IMR-90 (cell line): ENCODE results near the gene WWP2. TPM values are rescaled to one million over a fixed set of nuclear protein-coding genes. Genes with fewer than 3 reads are reported as not detected.

Experiments
- ATAC-seq: fragments of 200-7000 bp; cut with Tn5 transposase; 2 replicates; pipeline ENCODE4 v1.9.1; 2020; ENCODE audit warnings: low read depth, mild to moderate bottlenecking, moderate library complexity
- BruUV-seq: library from RNA; stranded (reverse); fragments of 400-500 nt; replicated peaks from 2 replicates; lab custom pipeline; 2021; lab: Mats Ljungman, UMichigan
- CTCF ChIA-PET: fragments of 300-600 bp; formaldehyde crosslinking; extraction: SDS; loops from one replicate; lab custom pipeline; 2021; ENCODE audit warnings: antibody characterized with exemption; lab: Yijun Ruan, JAX
- POLR2A ChIA-PET: fragments of 300-600 bp; sonication (Branson Sonifier 250); formaldehyde crosslinking; loops from one replicate; lab custom pipeline; 2022; ENCODE audit warnings: antibody characterized with exemption; ENCODE audit not compliant: unreplicated experiment; lab: Charles Lee
- DNase-seq: peaks from one replicate; pipeline ENCODE4 v3.0.0; 2013
- H2AFZ ChIP-seq: replicated peaks from 2 replicates; pipeline ENCODE3; 2013; ENCODE audit warnings: low read length, mild to moderate bottlenecking; ENCODE audit not compliant: poor library complexity
- H2AK5ac ChIP-seq: 2 replicates; pipeline ENCODE4 v1.6.1; 2013; ENCODE audit warnings: low read depth, low read length, inconsistent platforms
- H2AK9ac ChIP-seq: replicated peaks from 2 replicates; pipeline ENCODE3; 2013; ENCODE audit warnings: mild to moderate bottlenecking, low read depth, low read length, moderate library complexity; ENCODE audit not compliant: poor library complexity
- H2BK120ac ChIP-seq: 2 replicates; pipeline ENCODE4 v1.6.1; 2013; ENCODE audit warnings: low read depth, low read length, inconsistent platforms
- H2BK15ac ChIP-seq: 3 replicates; pipeline ENCODE4 v1.6.1; 2013; ENCODE audit warnings: low read depth, low read length, inconsistent platforms
- H2BK20ac ChIP-seq: 2 replicates; pipeline ENCODE4 v1.6.1; 2013; ENCODE audit warnings: low read depth, mild to moderate bottlenecking, inconsistent platforms, low read length, moderate library complexity
- H2BK5ac ChIP-seq: 2 replicates; pipeline ENCODE4 v1.6.1; 2013; ENCODE audit warnings: mild to moderate bottlenecking, low read depth, low read length, inconsistent platforms; ENCODE audit not compliant: poor library complexity, severe bottlenecking
- H3K14ac ChIP-seq: replicated peaks from 2 replicates; pipeline ENCODE4 v1.6.1; 2013; ENCODE audit warnings: low read depth, low read length, inconsistent platforms
- H3K18ac ChIP-seq: 2 replicates; pipeline ENCODE4 v1.6.1; 2013; ENCODE audit warnings: low read depth, low read length, control low read depth
- H3K23ac ChIP-seq: 2 replicates; pipeline ENCODE4 v1.6.1; 2013; ENCODE audit warnings: low read depth, low read length, inconsistent platforms
- H3K27ac ChIP-seq: 2 replicates; pipeline ENCODE4 v1.5.1; 2013; ENCODE audit warnings: mild to moderate bottlenecking, control low read depth, low read length; ENCODE audit not compliant: insufficient read depth
- H3K27me3 ChIP-seq: 2 replicates; pipeline ENCODE4 v1.6.1; 2013; ENCODE audit warnings: low read length; ENCODE audit not compliant: control insufficient read depth, insufficient read depth
- H3K36me3 ChIP-seq: 2 replicates; pipeline ENCODE4 v1.6.1; 2013; ENCODE audit warnings: low read length, mixed read lengths; ENCODE audit not compliant: control insufficient read depth, insufficient read depth
- H3K4ac ChIP-seq: 2 replicates; pipeline ENCODE4 v1.6.1; 2013; ENCODE audit warnings: low read depth, low read length, inconsistent platforms
- H3K4me1 ChIP-seq: 2 replicates; pipeline ENCODE4 v1.6.1; 2013; ENCODE audit warnings: low read length, mixed read lengths; ENCODE audit not compliant: control insufficient read depth, insufficient read depth
- H3K4me2 ChIP-seq: 2 replicates; pipeline ENCODE4 v1.6.1; 2013; ENCODE audit warnings: low read depth, mild to moderate bottlenecking, control low read depth, low read length, moderate library complexity
- H3K4me3 ChIP-seq: 2 replicates; pipeline ENCODE4 v1.5.1; 2013; ENCODE audit warnings: low read depth, mild to moderate bottlenecking, control low read depth, low read length, moderate library complexity; ENCODE audit not compliant: insufficient read depth
- H3K56ac ChIP-seq: 2 replicates; pipeline ENCODE4 v1.6.1; 2013; ENCODE audit warnings: low read length, inconsistent platforms; ENCODE audit not compliant: insufficient read depth; ENCODE audit errors: extremely low read depth
- H3K79me1 ChIP-seq, 2 experiments: 2 replicates each; pipeline ENCODE4 v1.6.1; 2013; ENCODE audit warnings: low read length in 2 of 2, inconsistent platforms in 1 of 2, low read depth in 1 of 2
- H3K9ac ChIP-seq: 2 replicates; pipeline ENCODE4 v1.6.1; 2013; ENCODE audit warnings: low read depth, low read length, control low read depth
- H3K9me1 ChIP-seq: 2 replicates; pipeline ENCODE4 v1.6.1; 2013; ENCODE audit warnings: low read length, inconsistent platforms; ENCODE audit not compliant: insufficient read depth
- H3K9me3 ChIP-seq: 2 replicates; pipeline ENCODE4 v1.6.1; 2013; ENCODE audit warnings: low read length; ENCODE audit not compliant: control insufficient read depth, insufficient read depth
- H4K20me1 ChIP-seq: 2 replicates; pipeline ENCODE4 v1.6.1; 2013; ENCODE audit warnings: low read length, inconsistent platforms; ENCODE audit not compliant: insufficient read depth
- H4K5ac ChIP-seq: 2 replicates; pipeline ENCODE4 v1.6.1; 2013; ENCODE audit warnings: mild to moderate bottlenecking, low read depth, low read length, control low read depth
- H4K8ac ChIP-seq, 2 experiments: 2 replicates each; pipeline ENCODE4 v1.6.1; 2013; ENCODE audit warnings: low read depth in 2 of 2, low read length in 2 of 2, control low read depth in 1 of 2, inconsistent platforms in 1 of 2
- H4K91ac ChIP-seq: 2 replicates; pipeline ENCODE4 v1.6.1; 2013; ENCODE audit warnings: low read depth, low read length, inconsistent platforms; ENCODE audit not compliant: insufficient read depth
- BHLHE40 ChIP-seq: fragments of 150-350 bp; IDR thresholded peaks from 2 replicates; pipeline ENCODE4 v1.6.1; 2016; ENCODE audit warnings: mild to moderate bottlenecking, low read depth, low read length
- CEBPB ChIP-seq: IDR thresholded peaks from 2 replicates; pipeline ENCODE4 v1.6.1; 2012; ENCODE audit warnings: low read depth, low read length, improper control_type of control experiment
- CHD1 ChIP-seq: IDR thresholded peaks from 2 replicates; pipeline ENCODE4 v1.6.1; 2012; ENCODE audit warnings: low read depth, low read length, improper control_type of control experiment
- FOS ChIP-seq: fragments of 150-350 bp; IDR thresholded peaks from 2 replicates; pipeline ENCODE4 v1.6.1; 2016; ENCODE audit warnings: low read depth, low read length
- MAFK ChIP-seq: IDR thresholded peaks from 2 replicates; pipeline ENCODE4 v1.6.1; 2012; ENCODE audit warnings: low read depth, low read length, improper control_type of control experiment
- MAZ ChIP-seq: IDR thresholded peaks from 2 replicates; pipeline ENCODE4 v1.6.1; 2012; ENCODE audit warnings: low read depth, mild to moderate bottlenecking, low read length, improper control_type of control experiment, moderate library complexity, borderline replicate concordance
- MXI1 ChIP-seq: IDR thresholded peaks from 2 replicates; pipeline ENCODE4 v1.6.1; 2012; ENCODE audit warnings: low read depth, mild to moderate bottlenecking, low read length, moderate library complexity, borderline replicate concordance
- NFE2L2 ChIP-seq: fragments of 150-350 bp; IDR thresholded peaks from 2 replicates; pipeline ENCODE4 v1.6.1; 2016; ENCODE audit warnings: low read depth, mild to moderate bottlenecking, low read length
- POLR2A ChIP-seq: IDR thresholded peaks from 2 replicates; pipeline ENCODE4 v1.6.1; 2012; ENCODE audit warnings: mild to moderate bottlenecking, low read depth, low read length
- RAD21 ChIP-seq: IDR thresholded peaks from 2 replicates; pipeline ENCODE4 v1.6.1; 2012; ENCODE audit warnings: low read length, improper control_type of control experiment
- RCOR1 ChIP-seq: IDR thresholded peaks from 2 replicates; pipeline ENCODE4 v1.6.1; 2012; ENCODE audit warnings: mild to moderate bottlenecking, low read length, improper control_type of control experiment; ENCODE audit not compliant: insufficient replicate concordance
- RFX5 ChIP-seq: IDR thresholded peaks from 2 replicates; pipeline ENCODE4 v1.8.0; 2012; ENCODE audit warnings: low read depth, mild to moderate bottlenecking, low read length, moderate library complexity
- SMC3 ChIP-seq: fragments of 150-350 bp; IDR thresholded peaks from 2 replicates; pipeline ENCODE4 v1.6.1; 2016; ENCODE audit warnings: low read depth, mild to moderate bottlenecking, antibody characterized with exemption, low read length, moderate library complexity
- USF2 ChIP-seq: fragments of 150-350 bp; IDR thresholded peaks from 2 replicates; pipeline ENCODE4 v1.6.1; 2017; ENCODE audit warnings: mild to moderate bottlenecking, antibody characterized with exemption, low read length, low read depth
- WGBS, 2 experiments: methylation state at CpG; one replicate each; pipeline versions ENCODE4 v1.1.5 to v1.1.7; 2013; ENCODE audit warnings: missing lambda C conversion rate in 2 of 2; ENCODE audit not compliant: insufficient read length in 1 of 2; ENCODE audit errors: extremely low coverage in 2 of 2; 5-methylcytosine and 5-hydroxymethylcytosine counted together
- dilution Hi-C: fragments of 300-500 bp; cut with HindIII; formaldehyde crosslinking; loops from one replicate; pipeline ENCODE4 v1.14.3; 2018; ENCODE audit warnings: low sequenced_read_pairs; ENCODE audit not compliant: unreplicated experiment
- in situ Hi-C: fragments of 300-500 bp; cut with MboI; formaldehyde crosslinking; loops from 3 replicates; pipeline ENCODE4 v1.14.3; 2019; ENCODE audit warnings: low sequenced_read_pairs, inconsistent platforms, mixed read lengths
- intact Hi-C: fragments of 100-400 bp; cut with micrococcal nuclease; formaldehyde crosslinking; loops from 2 replicates; pipeline ENCODE4 v1.10.0; 2022
- polyA plus RNA-seq, 3 experiments: library from polyadenylated mRNA; depleted of rRNA; stranded (reverse); fragments of >200 nt; gene quantifications; 2 replicates each; pipeline ENCODE4 v1.2.3, GENCODE V29; 2012; ENCODE audit warnings: low replicate concordance in 1 of 3
- total RNA-seq: library from RNA; depleted of rRNA; stranded (reverse); fragments of >200 nt; gene quantifications from 2 replicates; pipeline ENCODE4 v1.2.3, GENCODE V29; 2012
- TF ChIP-seq, protein P1 (sequence below): fragments of 150-350 bp; IDR thresholded peaks from 2 replicates; pipeline ENCODE4 v1.6.1; 2016; ENCODE audit warnings: low read depth, mild to moderate bottlenecking, low read length, moderate library complexity, borderline replicate concordance
- TF ChIP-seq, protein P2 (sequence below): conservative IDR thresholded peaks from 2 replicates; pipeline ENCODE4 v1.5.1; 2012; ENCODE audit warnings: mild to moderate bottlenecking, low read depth, low read length, improper control_type of control experiment

Gene WWP2
- total and polyA plus RNA-seq, 2 of the 4 experiments (the other 2 are of a cell fraction): 12.7 to 13.7 TPM

DNA sequence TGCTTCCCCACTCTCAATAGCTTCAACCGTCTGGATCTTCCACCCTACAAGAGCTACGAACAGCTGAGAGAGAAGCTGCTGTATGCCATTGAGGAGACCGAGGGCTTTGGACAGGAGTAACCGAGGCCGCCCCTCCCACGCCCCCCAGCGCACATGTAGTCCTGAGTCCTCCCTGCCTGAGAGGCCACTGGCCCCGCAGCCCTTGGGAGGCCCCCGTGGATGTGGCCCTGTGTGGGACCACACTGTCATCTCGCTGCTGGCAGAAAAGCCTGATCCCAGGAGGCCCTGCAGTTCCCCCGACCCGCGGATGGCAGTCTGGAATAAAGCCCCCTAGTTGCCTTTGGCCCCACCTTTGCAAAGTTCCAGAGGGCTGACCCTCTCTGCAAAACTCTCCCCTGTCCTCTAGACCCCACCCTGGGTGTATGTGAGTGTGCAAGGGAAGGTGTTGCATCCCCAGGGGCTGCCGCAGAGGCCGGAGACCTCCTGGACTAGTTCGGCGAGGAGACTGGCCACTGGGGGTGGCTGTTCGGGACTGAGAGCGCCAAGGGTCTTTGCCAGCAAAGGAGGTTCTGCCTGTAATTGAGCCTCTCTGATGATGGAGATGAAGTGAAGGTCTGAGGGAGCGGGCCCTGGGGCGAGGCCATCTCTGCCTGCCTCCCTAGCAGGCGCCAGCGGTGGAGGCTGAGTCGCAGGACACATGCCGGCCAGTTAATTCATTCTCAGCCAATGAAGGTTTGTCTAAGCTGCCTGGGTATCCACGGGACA is 177.9 kb downstream of the WWP2 start:
- ChIA-PET POLR2A (no interaction called here), CTCF (no interaction called here)
- H2AK9ac ChIP-seq: peak overlapping the region; percentile 42
- no peak overlapping the region for H3K27ac ChIP-seq
- H4K5ac ChIP-seq: no peak overlapping the region
- H3K9me3 ChIP-seq: no peaks in the 10 kb centered on the region
- no peak overlapping the region for H3K56ac ChIP-seq
- dilution Hi-C loops: no loop called here
- H3K27me3 ChIP-seq: no peaks in the 10 kb centered on the region
- no peaks in the 10 kb centered on the region for H3K4me1 ChIP-seq
- 98% methylated on average over 8 of the region's 26 CpGs; no CpG with 5 or more reads in 1 of the 2 experiments for WGBS, 2 experiments
- no peak overlapping the region for H3K23ac ChIP-seq
- intact Hi-C loops: no loop called here
- H2BK20ac ChIP-seq: no peak overlapping the region
- in situ Hi-C loops: no loop called here
- no peak for TF ChIP-seq MAFK
- no peak for TF ChIP-seq MAZ
- TF ChIP-seq RAD21: no peak
- TF ChIP-seq MXI1: no peak
- no peak for TF ChIP-seq CEBPB
- TF ChIP-seq, protein P1, sequence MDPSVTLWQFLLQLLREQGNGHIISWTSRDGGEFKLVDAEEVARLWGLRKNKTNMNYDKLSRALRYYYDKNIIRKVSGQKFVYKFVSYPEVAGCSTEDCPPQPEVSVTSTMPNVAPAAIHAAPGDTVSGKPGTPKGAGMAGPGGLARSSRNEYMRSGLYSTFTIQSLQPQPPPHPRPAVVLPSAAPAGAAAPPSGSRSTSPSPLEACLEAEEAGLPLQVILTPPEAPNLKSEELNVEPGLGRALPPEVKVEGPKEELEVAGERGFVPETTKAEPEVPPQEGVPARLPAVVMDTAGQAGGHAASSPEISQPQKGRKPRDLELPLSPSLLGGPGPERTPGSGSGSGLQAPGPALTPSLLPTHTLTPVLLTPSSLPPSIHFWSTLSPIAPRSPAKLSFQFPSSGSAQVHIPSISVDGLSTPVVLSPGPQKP: no peak
- TF ChIP-seq BHLHE40: no peak
- TF ChIP-seq FOS: no peak
- no peak for TF ChIP-seq SMC3
- no peak for TF ChIP-seq USF2
- TF ChIP-seq POLR2A: no peak
- TF ChIP-seq NFE2L2: no peak
- TF ChIP-seq RCOR1: no peak
- no peak for TF ChIP-seq CHD1
- TF ChIP-seq RFX5: no peak
- TF ChIP-seq, protein P2, sequence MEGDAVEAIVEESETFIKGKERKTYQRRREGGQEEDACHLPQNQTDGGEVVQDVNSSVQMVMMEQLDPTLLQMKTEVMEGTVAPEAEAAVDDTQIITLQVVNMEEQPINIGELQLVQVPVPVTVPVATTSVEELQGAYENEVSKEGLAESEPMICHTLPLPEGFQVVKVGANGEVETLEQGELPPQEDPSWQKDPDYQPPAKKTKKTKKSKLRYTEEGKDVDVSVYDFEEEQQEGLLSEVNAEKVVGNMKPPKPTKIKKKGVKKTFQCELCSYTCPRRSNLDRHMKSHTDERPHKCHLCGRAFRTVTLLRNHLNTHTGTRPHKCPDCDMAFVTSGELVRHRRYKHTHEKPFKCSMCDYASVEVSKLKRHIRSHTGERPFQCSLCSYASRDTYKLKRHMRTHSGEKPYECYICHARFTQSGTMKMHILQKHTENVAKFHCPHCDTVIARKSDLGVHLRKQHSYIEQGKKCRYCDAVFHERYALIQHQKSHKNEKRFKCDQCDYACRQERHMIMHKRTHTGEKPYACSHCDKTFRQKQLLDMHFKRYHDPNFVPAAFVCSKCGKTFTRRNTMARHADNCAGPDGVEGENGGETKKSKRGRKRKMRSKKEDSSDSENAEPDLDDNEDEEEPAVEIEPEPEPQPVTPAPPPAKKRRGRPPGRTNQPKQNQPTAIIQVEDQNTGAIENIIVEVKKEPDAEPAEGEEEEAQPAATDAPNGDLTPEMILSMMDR: no peak
- no peak overlapping the region for H3K4me2 ChIP-seq
- no peaks in the 10 kb centered on the region for H3K79me1 ChIP-seq
- no peak overlapping the region for H3K18ac ChIP-seq
- no peak for DNase-seq
- H3K9ac ChIP-seq: no peak overlapping the region
- H3K4me3 ChIP-seq: no peak overlapping the region
- BruUV-seq: no TSS peak
- H2AK5ac ChIP-seq: no peak overlapping the region
- H2BK120ac ChIP-seq: no peak overlapping the region
- H4K91ac ChIP-seq: no peak overlapping the region
- peaks cover 40% of the 10 kb centered on the region for H3K36me3 ChIP-seq
- ATAC-seq: no peak
- 0 out of 2 replicates have a peak, but pooled peaks cover 3% of the 10 kb centered on the region for H3K9me1 ChIP-seq
- no peak overlapping the region for H2BK15ac ChIP-seq
- no peak overlapping the region for H3K14ac ChIP-seq
- no peak overlapping the region for H4K8ac ChIP-seq
- no peaks in the 10 kb centered on the region for H4K20me1 ChIP-seq
- H2BK5ac ChIP-seq: no peak overlapping the region
- H2AFZ ChIP-seq: no peak overlapping the region
- no peak overlapping the region for H3K4ac ChIP-seq
